HG03520 (cell line): ENCODE data around the gene BIRC6.
"Not testable (repeated sequence)": the region's sequence is repeated elsewhere in the genome, so short reads cannot be mapped to it uniquely, and the experiment has no call there.

Experiments
- ATAC-seq: cut with Tn5 transposase; IDR thresholded peaks from one replicate; pipeline ENCODE4 v1.9.1; 2021; ENCODE audit warnings: mild to moderate bottlenecking, moderate library complexity; ENCODE audit not compliant: unreplicated experiment

Gene BIRC6

DNA sequence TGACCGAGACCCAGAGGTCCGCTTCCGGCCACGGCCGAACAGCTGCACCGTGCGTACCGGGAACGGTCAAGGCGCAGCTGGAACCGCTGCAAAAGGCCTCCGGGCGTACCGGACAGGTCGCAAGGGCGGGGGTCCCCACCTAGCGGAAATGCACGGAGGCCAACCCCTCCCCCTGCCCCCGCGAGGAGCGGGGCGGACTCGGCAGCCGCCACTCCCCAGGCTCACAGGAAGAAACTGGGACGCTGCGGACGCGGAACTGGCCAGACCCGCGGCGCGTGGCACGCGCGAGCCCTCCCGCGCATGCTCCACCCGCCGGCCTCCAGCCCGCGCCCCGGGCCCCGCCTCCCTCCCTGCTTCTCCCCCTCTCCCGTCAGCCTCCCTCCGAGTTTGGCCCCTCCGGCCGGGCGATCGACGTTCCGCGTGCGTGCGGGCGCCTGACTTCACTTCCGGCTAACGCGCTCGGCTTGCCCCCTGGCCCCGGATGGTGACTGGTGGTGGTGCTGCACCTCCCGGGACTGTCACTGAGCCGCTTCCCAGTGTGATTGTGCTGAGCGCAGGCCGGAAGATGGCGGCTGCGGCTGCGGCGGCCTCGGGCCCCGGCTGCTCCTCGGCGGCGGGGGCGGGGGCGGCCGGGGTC is at the start of gene BIRC6:
TSS of gene BIRC6 (plus strand) at position 343 of the 637 bp plus-strand sequence. CDS start at position 482, 139 bp downstream.
- ATAC-seq, result peak; percentile 86

GRCh38 chr2:32310577-32310976 is 46.2 kb upstream of the BIRC6 start:
- no peak for ATAC-seq

DNA sequence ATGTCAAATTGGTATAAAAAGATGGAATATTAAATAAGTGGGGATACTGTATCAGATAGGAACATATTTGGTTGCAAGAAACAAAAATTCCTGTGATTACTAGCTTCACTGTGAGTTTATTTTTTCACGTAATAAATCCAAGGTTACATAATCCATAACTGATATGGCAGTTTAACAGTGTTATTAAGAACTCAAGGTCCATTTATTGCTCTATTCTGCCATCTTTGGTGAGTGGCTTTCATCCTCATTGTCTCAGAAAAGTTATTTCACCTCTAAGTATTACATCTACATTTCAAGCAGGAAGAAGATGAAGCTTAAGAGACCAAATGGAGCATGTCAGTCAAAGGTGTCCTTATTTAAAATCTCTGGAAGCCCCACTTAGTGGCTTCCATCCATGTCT is 41.9 kb upstream of the BIRC6 start:
- no peak for ATAC-seq

DNA sequence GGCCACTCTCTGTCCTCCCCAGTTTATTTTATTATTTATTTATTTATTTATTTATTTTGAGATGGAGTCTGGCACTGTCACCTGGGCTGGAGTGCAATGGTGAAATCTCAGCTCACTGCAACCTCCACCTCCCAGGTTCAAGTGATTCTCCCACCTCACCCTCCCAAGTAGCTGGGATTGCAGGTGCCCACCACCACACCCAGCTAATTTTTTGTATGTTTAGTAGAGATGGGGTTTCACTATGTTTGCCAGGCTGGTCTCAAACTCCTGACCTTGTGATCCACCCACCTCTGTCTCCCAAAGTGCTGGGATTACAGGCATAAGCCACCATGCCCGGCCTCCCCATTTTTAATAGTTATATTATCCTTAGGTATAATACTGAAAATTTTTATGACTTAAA is 28.1 kb upstream of the BIRC6 start:
- ATAC-seq, result not testable (repeated sequence)

GRCh38 chr2:32329180-32329980 is 27.4 kb upstream of the BIRC6 start:
- not testable (repeated sequence) for ATAC-seq

- ATAC-seq, result no peak
These were observed 26.7 kb upstream of the BIRC6 start for GRCh38 chr2:32330136-32330535.

- no peak for ATAC-seq
These were observed 14.0 kb upstream of the BIRC6 start for GRCh38 chr2:32342801-32343200.

- ATAC-seq, result not testable (repeated sequence)
These were observed 6.0 kb upstream of the BIRC6 start for GRCh38 chr2:32350797-32351196.

DNA sequence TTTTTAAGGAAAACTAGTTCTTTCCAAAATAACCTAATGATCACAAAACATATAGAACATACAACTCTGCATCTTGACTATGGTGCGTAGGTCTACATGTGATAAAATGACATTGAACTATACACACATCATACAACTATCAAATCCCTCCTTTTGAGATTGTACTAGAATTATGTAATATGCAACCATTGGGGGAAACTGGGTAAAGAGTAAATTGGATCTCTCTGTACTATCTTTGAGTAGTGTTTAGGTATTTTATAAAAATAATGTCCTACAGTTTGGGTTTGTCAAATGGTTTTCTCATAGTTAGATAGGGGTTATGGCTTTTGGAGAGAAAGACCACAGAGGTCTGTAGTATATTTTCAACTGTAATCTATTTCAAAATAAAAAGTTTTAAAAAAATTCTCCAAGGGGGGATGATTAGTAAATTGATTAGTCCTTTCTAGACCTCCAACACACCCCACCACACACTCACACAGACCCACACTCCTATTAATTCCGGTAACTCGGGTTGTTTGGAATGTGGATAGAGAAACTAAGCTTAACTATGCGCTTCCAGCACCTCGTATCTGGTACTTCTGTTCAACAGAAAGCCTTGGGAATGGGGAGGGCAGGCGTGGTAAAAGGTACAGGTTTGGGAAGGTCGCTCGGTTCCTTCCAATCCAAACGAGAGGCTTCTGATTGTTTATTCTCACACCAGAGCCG is 695 bp upstream of the BIRC6 start:
- no peak for ATAC-seq

- ATAC-seq, result peak; percentile 6
These were observed 691 bp downstream of the BIRC6 start for GRCh38 chr2:32357318-32358110.

GRCh38 chr2:32358111-32358482 is 1.3 kb downstream of the BIRC6 start:
- no peak for ATAC-seq

DNA sequence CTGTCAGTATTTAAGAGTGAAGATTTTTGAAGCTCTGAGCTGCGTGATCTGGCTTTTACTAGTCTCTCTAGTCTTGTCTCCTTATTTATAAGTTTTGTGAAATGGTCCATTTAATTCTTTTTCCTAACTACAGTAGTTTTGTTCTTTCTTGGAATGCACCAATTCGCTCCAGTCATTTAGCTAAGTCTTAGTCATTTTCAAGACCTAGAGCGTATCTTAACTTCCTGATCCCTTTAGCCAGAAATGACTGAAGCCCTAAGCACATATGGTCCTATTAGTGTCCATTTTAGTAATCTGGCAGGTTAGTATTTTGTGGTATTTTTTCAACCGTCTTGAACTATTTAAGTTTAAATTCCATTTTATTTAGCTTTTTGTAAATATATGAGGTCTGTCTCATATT is 3.6 kb downstream of the BIRC6 start:
- ATAC-seq, result no peak

- not testable (repeated sequence) for ATAC-seq
These were observed 6.2 kb downstream of the BIRC6 start for GRCh38 chr2:32362997-32363396.

GRCh38 chr2:32363597-32363996 is 6.8 kb downstream of the BIRC6 start:
- no peak for ATAC-seq

DNA sequence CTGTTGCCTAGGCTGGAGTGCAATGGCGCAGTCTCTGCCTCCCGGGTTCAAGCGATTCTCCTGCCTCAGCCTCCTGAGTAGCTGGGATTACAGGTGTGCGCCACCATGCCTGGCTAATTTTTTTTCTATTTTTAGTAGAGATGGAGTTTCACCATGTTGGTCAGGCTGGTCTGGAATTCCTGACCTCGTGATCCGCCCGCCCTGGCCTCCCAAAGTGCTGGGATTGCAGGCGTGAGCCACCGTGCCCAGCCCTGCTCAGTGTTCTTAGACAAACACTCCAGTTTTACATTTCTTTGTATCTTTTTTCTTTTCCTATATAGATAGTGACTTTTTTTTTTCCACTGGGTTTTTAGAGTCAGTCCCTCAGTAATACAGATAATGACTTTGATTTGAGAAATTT is 7.5 kb downstream of the BIRC6 start:
- ATAC-seq, result not testable (repeated sequence)

DNA sequence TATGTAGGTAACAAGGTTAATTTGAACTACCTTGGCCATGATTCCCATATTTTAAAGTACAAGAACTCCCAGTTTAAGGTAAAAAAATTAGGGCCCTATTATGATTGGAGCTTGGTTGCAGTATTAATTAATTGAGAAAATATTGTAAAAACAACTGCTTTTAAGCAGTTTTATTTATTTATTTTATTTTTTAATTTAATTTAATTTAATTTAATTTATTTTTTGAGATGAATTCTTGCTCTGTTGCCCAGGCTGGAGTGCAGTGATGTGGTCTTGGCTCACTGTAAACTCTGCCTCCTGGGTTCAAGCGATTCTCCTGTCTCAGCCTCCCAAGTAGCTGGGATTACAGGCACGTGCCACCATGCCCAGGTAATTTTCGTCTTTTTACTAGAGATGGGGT is 8.9 kb downstream of the BIRC6 start:
- ATAC-seq, result not testable (repeated sequence)

DNA sequence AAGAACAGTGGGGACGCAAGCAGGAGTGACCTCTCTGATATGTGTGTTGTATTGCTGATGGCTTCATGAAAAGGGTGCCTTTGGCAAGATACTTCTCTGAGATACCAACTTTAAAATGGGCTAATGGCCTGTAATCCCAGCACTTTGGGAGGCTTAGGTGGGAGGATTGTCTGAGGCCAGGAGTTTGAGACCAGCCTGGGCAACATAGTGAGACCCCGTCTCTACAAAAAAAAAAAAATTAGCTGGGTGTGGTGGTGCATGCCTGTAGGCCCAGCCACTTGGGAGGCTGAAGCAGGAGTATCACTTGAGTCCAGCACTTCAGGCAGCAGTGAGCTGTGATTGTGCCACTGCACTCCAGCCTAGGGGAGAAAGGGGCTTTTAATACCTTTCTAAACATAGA is 9.8 kb downstream of the BIRC6 start:
- ATAC-seq, result no peak

GRCh38 chr2:32369222-32369621 is 12.4 kb downstream of the BIRC6 start:
- ATAC-seq, result no peak

GRCh38 chr2:32370942-32371341 is 14.1 kb downstream of the BIRC6 start:
- not testable (repeated sequence) for ATAC-seq

- ATAC-seq, result no peak
These were observed 15.8 kb downstream of the BIRC6 start for GRCh38 chr2:32372519-32373182.
